ENCODE data around the gene STUB1.

Gene STUB1

GRCh38 chr16:644556-644955, 35.7 kb upstream of the STUB1 start:
- no peak for DNase-seq (ENCODE audit: low read depth, low spot score)

GRCh38 chr16:645852-646678, 34.1 kb upstream of the STUB1 start:
- no peak for DNase-seq (ENCODE audit: low read depth, low spot score)

GRCh38 chr16:646679-647172, 33.5 kb upstream of the STUB1 start:
- DNase-seq (ENCODE audit: low read depth, low spot score): no peak

GRCh38 chr16:647173-647902, 32.9 kb upstream of the STUB1 start:
- no peak for DNase-seq (ENCODE audit: low read depth, low spot score)

- DNase-seq (ENCODE audit: low read depth, low spot score): no peak
Measured at GRCh38 chr16:648071-648780, 32.0 kb upstream of the STUB1 start.

GRCh38 chr16:648781-649589, 31.2 kb upstream of the STUB1 start, which contains the start of gene WDR90:
Gene WDR90, plus strand, starts transcription at chr16:649365. Its CDS starts 52 bp downstream, at chr16:649417.
- DNase-seq (ENCODE audit: low read depth, low spot score): peak; percentile 59

GRCh38 chr16:649631-650030, 30.6 kb upstream of the STUB1 start:
- no peak for DNase-seq (ENCODE audit: low read depth, low spot score)

- DNase-seq (ENCODE audit: low read depth, low spot score): no peak
Measured at GRCh38 chr16:651844-652243, 28.4 kb upstream of the STUB1 start.

GRCh38 chr16:652454-653305, 27.5 kb upstream of the STUB1 start:
- DNase-seq (ENCODE audit: low read depth, low spot score): no peak

GRCh38 chr16:654034-654433, 26.2 kb upstream of the STUB1 start:
- DNase-seq (ENCODE audit: low read depth, low spot score): no peak

GRCh38 chr16:657487-657886, 22.7 kb upstream of the STUB1 start:
- no peak for DNase-seq (ENCODE audit: low read depth, low spot score)

GRCh38 chr16:658679-659571, 21.3 kb upstream of the STUB1 start:
- DNase-seq (ENCODE audit: low read depth, low spot score): no peak

- DNase-seq (ENCODE audit: low read depth, low spot score): no peak
Measured at GRCh38 chr16:659618-660017, 20.6 kb upstream of the STUB1 start.

GRCh38 chr16:660132-660458, 20.1 kb upstream of the STUB1 start:
- DNase-seq (ENCODE audit: low read depth, low spot score): no peak

GRCh38 chr16:660459-661183, 19.6 kb upstream of the STUB1 start:
- DNase-seq (ENCODE audit: low read depth, low spot score): no peak

- no peak for DNase-seq (ENCODE audit: low read depth, low spot score)
Measured at GRCh38 chr16:661184-661821, 18.9 kb upstream of the STUB1 start.

- no peak for DNase-seq (ENCODE audit: low read depth, low spot score)
Measured at GRCh38 chr16:662095-662494, 18.1 kb upstream of the STUB1 start.

- DNase-seq (ENCODE audit: low read depth, low spot score): no peak
Measured at GRCh38 chr16:662597-662996, 17.6 kb upstream of the STUB1 start.

All from brain pericyte (primary cell).